Lung (tissue), 12 donors: ENCODE data around the gene ADD3. TPM values are rescaled to one million over a fixed set of nuclear protein-coding genes. Genes with fewer than 3 reads are reported as not detected.

Source experiments
- ATAC-seq: fragments of 200-7000 bp; cut with Tn5 transposase; one replicate; pipeline ENCODE4 v1.9.1; 2020; ENCODE audit warnings: moderate number of reproducible peaks; ENCODE audit not compliant: insufficient read depth, low FRiP score
- DNase-seq, 3 donors: peaks; one replicate each; pipeline ENCODE4 v3.0.0-alpha.2; 2013 to 2017
- H3K27ac ChIP-seq, 2 donors: one replicate each; pipeline ENCODE4 v1.5.1; 2013; ENCODE audit warnings: mild to moderate bottlenecking in 2 of 2, moderate library complexity in 2 of 2, control low read depth in 1 of 2, inconsistent platforms in 1 of 2, low read depth in 1 of 2, low read length in 1 of 2
- H3K27me3 ChIP-seq, 3 donors: one replicate each; pipeline ENCODE4 v1.5.1; 2013; ENCODE audit warnings: low read length in 2 of 3; ENCODE audit not compliant: control insufficient read depth in 3 of 3, insufficient read depth in 3 of 3
- H3K36me3 ChIP-seq, 4 donors: one replicate each; pipeline ENCODE4 v1.5.1; 2013; ENCODE audit warnings: low read length in 4 of 4, mild to moderate bottlenecking in 1 of 4, moderate library complexity in 1 of 4; ENCODE audit not compliant: control insufficient read depth in 4 of 4, insufficient read depth in 4 of 4
- H3K4me1 ChIP-seq, 5 donors: one replicate each; pipeline ENCODE4 v1.5.1; 2013; ENCODE audit warnings: low read length in 5 of 5, mild to moderate bottlenecking in 2 of 5, moderate library complexity in 1 of 5; ENCODE audit not compliant: control insufficient read depth in 5 of 5, insufficient read depth in 5 of 5
- H3K4me3 ChIP-seq: one replicate; pipeline ENCODE4 v1.5.1; 2013; ENCODE audit warnings: mild to moderate bottlenecking, control low read depth, moderate library complexity
- H3K9ac ChIP-seq, 2 donors: one replicate each; pipeline ENCODE4 v1.5.1; 2013; ENCODE audit warnings: low read length in 2 of 2, control low read depth in 1 of 2; ENCODE audit not compliant: insufficient read depth in 1 of 2
- H3K9me3 ChIP-seq, 4 donors: one replicate each; pipeline ENCODE4 v1.5.1; 2013; ENCODE audit warnings: low read length in 3 of 4, mild to moderate bottlenecking in 1 of 4, moderate library complexity in 1 of 4; ENCODE audit not compliant: control insufficient read depth in 4 of 4, insufficient read depth in 3 of 4
- WGBS, 2 donors: extraction: QIAGEN DNeasy Blood & Tissue Kit; methylation state at CpG; one replicate each; pipeline ENCODE4 v1.1.7; 2013; 5-methylcytosine and 5-hydroxymethylcytosine counted together
- polyA plus RNA-seq, 2 donors: library from polyadenylated mRNA; stranded (reverse); fragments of 200-250 nt; gene quantifications; one replicate each; pipeline ENCODE4 v1.2.1, GENCODE V29; 2013
- total RNA-seq, 2 donors: library from RNA; depleted of rRNA in 1 of 2; stranded (reverse); fragments of >200 nt in 1 of 2; gene quantifications; one replicate each; pipeline ENCODE4 v1.2.1, GENCODE V29; 2014 to 2021
- TF ChIP-seq, protein P1 (sequence below): IDR thresholded peaks from 2 replicates; pipeline ENCODE4 v1.5.1; 2012; ENCODE audit warnings: mild to moderate bottlenecking; ENCODE audit errors: control extremely low read depth, extremely low read depth
- donor health status: control.
- donor health status: control.
- donor health status: Bipolar disorder and iron deficiency.
- donor health status: healthy.
- donor health status: DM: yes; HTN: yes; CAD: no.

Gene ADD3
- total and polyA plus RNA-seq, 4 donors = 22.0 to 289 (median 56.1) TPM

DNA sequence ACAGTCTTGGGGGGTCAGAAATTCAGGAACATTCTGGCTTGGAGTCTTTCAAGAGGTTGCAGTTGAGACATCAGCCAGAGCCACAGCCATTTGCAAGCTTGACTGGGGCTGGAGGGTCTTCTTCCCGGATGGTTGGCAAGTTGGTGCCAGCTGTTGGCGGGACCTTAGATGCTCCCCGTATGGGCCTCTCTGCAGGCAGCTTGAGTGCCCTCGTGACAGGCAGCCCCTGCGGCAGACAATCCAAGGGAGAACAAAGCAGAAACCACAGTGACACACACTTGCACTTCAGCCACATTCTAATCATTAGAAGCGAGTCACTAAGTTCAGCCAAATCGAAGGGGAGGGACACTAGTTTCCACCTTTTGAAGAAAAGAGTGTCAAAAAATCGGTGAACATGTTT is 140.2 kb downstream of the ADD3 start:
- WGBS, 2 donors = 54 to 61% methylated on average over 8 of the region's 8 CpGs

DNA sequence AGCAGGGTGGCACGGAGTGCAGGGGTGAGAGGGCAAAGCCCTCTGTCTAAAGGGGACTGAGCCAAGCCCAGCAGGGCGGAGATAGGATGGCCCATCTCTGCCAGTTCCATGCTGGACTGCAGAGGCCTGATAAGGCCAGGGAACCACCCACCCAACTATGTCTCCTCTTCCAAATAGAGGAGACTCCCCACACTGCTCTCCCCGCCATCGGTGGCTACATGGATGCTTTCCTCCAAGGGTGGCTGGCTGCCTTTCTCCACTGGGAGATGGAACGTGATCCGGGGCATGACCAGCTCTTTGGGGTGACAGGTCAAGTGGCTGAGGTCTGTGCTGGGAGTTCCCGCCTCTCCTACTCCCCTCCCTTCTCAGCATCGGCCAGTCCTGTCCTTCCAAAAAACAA is 141.5 kb downstream of the ADD3 start:
- Histone ChIP-seq H3K4me3 (no peak overlapping the region), H3K27me3 (no peaks in the 10 kb centered on the region), H3K9me3 (no peaks in the 10 kb centered on the region), H3K9ac (no peak overlapping the region), H3K27ac (no peak overlapping the region), H3K4me1 (peaks cover 0 to 27% (median 9%) of the 10 kb centered on the region in 5 donors), H3K36me3 (no peaks in the 10 kb centered on the region)
- TF ChIP-seq, protein P1, sequence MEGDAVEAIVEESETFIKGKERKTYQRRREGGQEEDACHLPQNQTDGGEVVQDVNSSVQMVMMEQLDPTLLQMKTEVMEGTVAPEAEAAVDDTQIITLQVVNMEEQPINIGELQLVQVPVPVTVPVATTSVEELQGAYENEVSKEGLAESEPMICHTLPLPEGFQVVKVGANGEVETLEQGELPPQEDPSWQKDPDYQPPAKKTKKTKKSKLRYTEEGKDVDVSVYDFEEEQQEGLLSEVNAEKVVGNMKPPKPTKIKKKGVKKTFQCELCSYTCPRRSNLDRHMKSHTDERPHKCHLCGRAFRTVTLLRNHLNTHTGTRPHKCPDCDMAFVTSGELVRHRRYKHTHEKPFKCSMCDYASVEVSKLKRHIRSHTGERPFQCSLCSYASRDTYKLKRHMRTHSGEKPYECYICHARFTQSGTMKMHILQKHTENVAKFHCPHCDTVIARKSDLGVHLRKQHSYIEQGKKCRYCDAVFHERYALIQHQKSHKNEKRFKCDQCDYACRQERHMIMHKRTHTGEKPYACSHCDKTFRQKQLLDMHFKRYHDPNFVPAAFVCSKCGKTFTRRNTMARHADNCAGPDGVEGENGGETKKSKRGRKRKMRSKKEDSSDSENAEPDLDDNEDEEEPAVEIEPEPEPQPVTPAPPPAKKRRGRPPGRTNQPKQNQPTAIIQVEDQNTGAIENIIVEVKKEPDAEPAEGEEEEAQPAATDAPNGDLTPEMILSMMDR = no peak
- DNase-seq (no peak), ATAC-seq (no peak)
- 83 to 91% methylated on average over 8 of the region's 8 CpGs for WGBS, 2 donors

More for the DNA sequence above, 140.2 kb downstream of the ADD3 start:
- H3K36me3 ChIP-seq = no peaks in the 10 kb centered on the region
- H3K9me3 ChIP-seq = no peaks in the 10 kb centered on the region
- no peaks in the 10 kb centered on the region for H3K27me3 ChIP-seq
- TF ChIP-seq, protein P1 = no peak
- H3K27ac ChIP-seq = no peak overlapping the region
- H3K4me1 ChIP-seq = peaks cover 0 to 25% (median 9%) of the 10 kb centered on the region in 5 donors
- no peak overlapping the region for H3K4me3 ChIP-seq
- ATAC-seq = no peak
- H3K9ac ChIP-seq = no peak overlapping the region
- no peak for DNase-seq

DNA sequence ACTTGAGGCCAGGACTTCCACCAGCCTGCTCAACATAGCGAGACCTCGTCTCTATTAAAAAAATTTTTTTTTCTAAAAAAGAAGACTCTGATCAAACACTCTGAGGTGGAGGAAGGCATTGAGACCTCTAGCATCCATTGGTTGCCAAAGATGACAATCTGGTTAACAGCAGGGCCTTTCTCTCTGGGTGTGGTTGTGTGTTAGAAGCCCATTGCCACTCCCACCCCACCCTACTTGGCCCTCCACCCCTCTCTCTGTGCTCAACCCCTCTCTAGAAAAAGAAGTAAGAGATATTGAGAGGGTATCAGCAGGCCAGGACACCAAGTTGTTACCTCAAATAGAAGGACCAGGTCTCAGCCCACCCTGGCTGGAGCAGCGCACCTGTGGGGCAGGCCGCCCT is 142.3 kb downstream of the ADD3 start:
- H3K9ac ChIP-seq = no peak overlapping the region
- no peaks in the 10 kb centered on the region for H3K27me3 ChIP-seq
- TF ChIP-seq, protein P1 = no peak
- ATAC-seq (no peak), DNase-seq (no peak)
- no peaks in the 10 kb centered on the region for H3K9me3 ChIP-seq
- WGBS, 2 donors = 94 to 96% methylated on average over 4 of the region's 4 CpGs
- no peak overlapping the region for H3K27ac ChIP-seq
- H3K4me3 ChIP-seq = no peak overlapping the region
- H3K4me1 ChIP-seq = peaks cover 0 to 27% (median 9%) of the 10 kb centered on the region in 5 donors
- H3K36me3 ChIP-seq = no peaks in the 10 kb centered on the region

DNA sequence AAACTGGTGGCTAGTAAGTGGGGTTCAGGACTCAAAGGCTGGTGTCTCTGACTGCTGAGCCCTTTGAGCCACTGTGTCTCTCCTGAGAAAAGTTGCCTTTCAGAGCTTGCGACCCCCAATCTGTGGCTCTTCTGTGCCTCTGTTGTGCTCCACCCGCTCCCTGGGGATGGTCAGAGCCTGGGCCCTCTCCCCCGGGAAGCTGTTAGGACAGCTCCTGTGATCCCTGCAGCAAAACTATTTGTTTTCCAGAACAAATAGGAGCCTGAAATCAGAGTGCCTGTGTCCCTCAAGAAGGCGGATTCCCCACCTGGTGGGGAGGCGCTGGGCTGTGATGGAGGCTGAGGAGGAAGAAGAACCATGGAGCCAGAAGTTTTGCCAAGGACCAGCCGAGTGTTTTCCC is 143.2 kb downstream of the ADD3 start:
- H3K9me3 ChIP-seq = no peaks in the 10 kb centered on the region
- no peak for ATAC-seq
- H3K4me1 ChIP-seq = peaks cover 0 to 27% (median 9%) of the 10 kb centered on the region in 5 donors
- 83 to 91% methylated on average over 6 of the region's 6 CpGs for WGBS, 2 donors
- H3K27ac ChIP-seq = no peak overlapping the region
- H3K9ac ChIP-seq = no peak overlapping the region
- no peaks in the 10 kb centered on the region for H3K27me3 ChIP-seq
- DNase-seq = no peak
- no peak overlapping the region for H3K4me3 ChIP-seq
- TF ChIP-seq, protein P1 = no peak
- H3K36me3 ChIP-seq = no peaks in the 10 kb centered on the region
